Glutamatergic neuron (in vitro differentiated cells): ENCODE results near the gene TXNL4B. TPM values are rescaled to one million over a fixed set of nuclear protein-coding genes. Genes with fewer than 3 reads are reported as not detected.

ENCODE experiments used
- DNase-seq: peaks from one replicate; pipeline ENCODE4 v3.0.0; 2022
- H3K27ac Mint-ChIP-seq: one replicate; pipeline ENCODE4 v1.8.0; 2020; ENCODE audit warnings: mild to moderate bottlenecking, mixed read lengths, inconsistent platforms; ENCODE audit not compliant: unreplicated experiment
- H3K27me3 Mint-ChIP-seq: one replicate; pipeline ENCODE4 v1.8.0; 2020; ENCODE audit warnings: mild to moderate bottlenecking, moderate library complexity, mixed read lengths, inconsistent platforms; ENCODE audit not compliant: unreplicated experiment
- H3K36me3 Mint-ChIP-seq: one replicate; pipeline ENCODE4 v1.8.0; 2020; ENCODE audit warnings: mild to moderate bottlenecking, mixed read lengths, inconsistent platforms; ENCODE audit not compliant: unreplicated experiment
- H3K4me1 Mint-ChIP-seq: one replicate; pipeline ENCODE4 v1.8.0; 2020; ENCODE audit warnings: mild to moderate bottlenecking, low read depth, mixed read lengths, inconsistent platforms; ENCODE audit not compliant: unreplicated experiment
- H3K4me3 Mint-ChIP-seq: one replicate; pipeline ENCODE4 v1.8.0; 2020; ENCODE audit warnings: mild to moderate bottlenecking, mixed read lengths, inconsistent platforms; ENCODE audit not compliant: unreplicated experiment
- H3K9me3 Mint-ChIP-seq: one replicate; pipeline ENCODE4 v1.8.0; 2020; ENCODE audit warnings: mild to moderate bottlenecking, moderate library complexity, mixed read lengths, inconsistent platforms; ENCODE audit not compliant: unreplicated experiment
- total RNA-seq: library from RNA; stranded (reverse); fragmentation: NEBNext Ultra II Directional; extraction: Animal tissue kit (Norgen Biotek cat#: 25700); gene quantifications from one replicate; pipeline ENCODE4 v1.2.1, GENCODE V29; 2021; ENCODE audit not compliant: unreplicated experiment
- TF ChIP-seq, protein P1 (sequence below): fragments of 200-600 bp; sonication (generic); IDR thresholded peaks from one replicate; pipeline ENCODE4 v1.5.0; 2021; ENCODE audit not compliant: partially characterized antibody, unreplicated experiment

TXNL4B gene
- total RNA-seq, 1 donor from 2014 or later, result 7.1 TPM

DNA sequence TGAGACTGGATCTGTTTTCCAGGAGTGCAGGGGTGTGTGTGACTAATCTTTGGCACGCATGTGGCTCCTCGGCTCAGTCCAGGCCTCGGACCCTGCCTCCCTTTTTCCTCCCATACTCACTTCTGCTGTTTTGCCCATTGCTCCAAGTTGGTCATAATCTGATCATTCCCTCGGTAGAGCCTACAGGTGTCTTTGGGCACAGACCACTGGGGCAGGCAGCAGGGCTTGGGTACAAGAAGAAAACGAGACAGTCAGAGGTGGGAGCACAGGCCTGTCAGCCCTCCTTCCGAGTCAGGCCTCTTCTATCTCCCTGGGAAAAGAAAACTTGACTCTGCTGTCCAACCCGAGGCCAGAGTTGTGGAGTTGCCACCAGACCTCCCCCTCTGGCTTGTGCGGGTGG, 30.0 kb upstream of the TXNL4B start:
- no peak overlapping the region for H3K27ac Mint-ChIP-seq
- no peaks in the 10 kb centered on the region for H3K9me3 Mint-ChIP-seq
- H3K4me3 Mint-ChIP-seq, result no peak overlapping the region

DNA sequence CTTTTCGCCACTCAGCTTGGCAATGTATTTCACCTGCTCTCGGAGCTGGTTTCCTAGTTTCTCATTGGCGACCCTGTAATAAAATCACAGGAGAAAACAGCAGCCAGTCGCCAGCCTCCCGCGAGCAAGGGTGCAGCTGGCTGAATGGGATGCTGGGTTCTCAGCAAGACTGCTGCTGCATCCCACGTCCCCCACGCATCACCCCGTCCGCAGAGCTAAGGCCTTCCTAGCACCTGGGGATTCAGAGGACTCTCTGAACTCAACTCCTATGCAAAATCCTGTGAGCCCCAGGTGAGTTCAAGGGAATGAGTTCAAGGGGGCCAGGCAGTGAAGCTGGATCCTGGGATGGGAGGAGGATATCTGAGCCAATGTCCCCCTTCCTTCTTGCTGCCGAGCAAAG, 29.5 kb upstream of the TXNL4B start:
- Mint-ChIP-seq H3K4me1 (peaks cover 1% of the 10 kb centered on the region), H3K27ac (no peak overlapping the region), H3K4me3 (no peak overlapping the region), H3K27me3 (peaks cover 6% of the 10 kb centered on the region), H3K9me3 (no peaks in the 10 kb centered on the region), H3K36me3 (no peaks in the 10 kb centered on the region)
- TF ChIP-seq, protein P1, sequence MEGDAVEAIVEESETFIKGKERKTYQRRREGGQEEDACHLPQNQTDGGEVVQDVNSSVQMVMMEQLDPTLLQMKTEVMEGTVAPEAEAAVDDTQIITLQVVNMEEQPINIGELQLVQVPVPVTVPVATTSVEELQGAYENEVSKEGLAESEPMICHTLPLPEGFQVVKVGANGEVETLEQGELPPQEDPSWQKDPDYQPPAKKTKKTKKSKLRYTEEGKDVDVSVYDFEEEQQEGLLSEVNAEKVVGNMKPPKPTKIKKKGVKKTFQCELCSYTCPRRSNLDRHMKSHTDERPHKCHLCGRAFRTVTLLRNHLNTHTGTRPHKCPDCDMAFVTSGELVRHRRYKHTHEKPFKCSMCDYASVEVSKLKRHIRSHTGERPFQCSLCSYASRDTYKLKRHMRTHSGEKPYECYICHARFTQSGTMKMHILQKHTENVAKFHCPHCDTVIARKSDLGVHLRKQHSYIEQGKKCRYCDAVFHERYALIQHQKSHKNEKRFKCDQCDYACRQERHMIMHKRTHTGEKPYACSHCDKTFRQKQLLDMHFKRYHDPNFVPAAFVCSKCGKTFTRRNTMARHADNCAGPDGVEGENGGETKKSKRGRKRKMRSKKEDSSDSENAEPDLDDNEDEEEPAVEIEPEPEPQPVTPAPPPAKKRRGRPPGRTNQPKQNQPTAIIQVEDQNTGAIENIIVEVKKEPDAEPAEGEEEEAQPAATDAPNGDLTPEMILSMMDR, result no peak
- DNase-seq, result no peak

More for the DNA sequence above, 30.0 kb upstream of the TXNL4B start:
- TF ChIP-seq, protein P1, result no peak
- Mint-ChIP-seq H3K36me3 (no peaks in the 10 kb centered on the region), H3K27me3 (peaks cover 6% of the 10 kb centered on the region), H3K4me1 (peaks cover 1% of the 10 kb centered on the region)
- DNase-seq, result no peak

DNA sequence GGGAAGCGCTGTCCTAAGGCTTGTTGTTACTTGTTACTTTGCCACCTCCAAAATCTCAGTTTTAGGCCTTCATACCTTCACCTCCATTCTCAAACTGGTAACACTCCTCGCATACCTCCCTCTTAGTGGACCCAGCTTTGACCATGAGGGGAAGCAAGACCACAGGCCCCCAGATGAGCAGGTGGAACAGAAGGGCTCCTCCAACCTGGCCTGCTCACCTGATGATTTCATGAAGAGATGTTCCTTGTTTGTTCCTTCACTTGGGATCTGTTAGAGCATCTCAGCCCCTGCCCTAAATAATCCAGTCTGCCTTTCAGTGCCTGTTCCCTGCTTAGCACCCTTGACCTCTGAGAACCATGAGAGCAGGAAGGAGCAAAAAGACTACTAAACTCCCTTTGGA, 28.9 kb upstream of the TXNL4B start:
- H3K27me3 Mint-ChIP-seq, result peaks cover 6% of the 10 kb centered on the region
- H3K4me1 Mint-ChIP-seq, result peaks cover 1% of the 10 kb centered on the region
- TF ChIP-seq, protein P1, result no peak
- no peak overlapping the region for H3K27ac Mint-ChIP-seq
- no peak overlapping the region for H3K4me3 Mint-ChIP-seq
- H3K36me3 Mint-ChIP-seq, result no peaks in the 10 kb centered on the region
- H3K9me3 Mint-ChIP-seq, result no peaks in the 10 kb centered on the region
- no peak for DNase-seq

DNA sequence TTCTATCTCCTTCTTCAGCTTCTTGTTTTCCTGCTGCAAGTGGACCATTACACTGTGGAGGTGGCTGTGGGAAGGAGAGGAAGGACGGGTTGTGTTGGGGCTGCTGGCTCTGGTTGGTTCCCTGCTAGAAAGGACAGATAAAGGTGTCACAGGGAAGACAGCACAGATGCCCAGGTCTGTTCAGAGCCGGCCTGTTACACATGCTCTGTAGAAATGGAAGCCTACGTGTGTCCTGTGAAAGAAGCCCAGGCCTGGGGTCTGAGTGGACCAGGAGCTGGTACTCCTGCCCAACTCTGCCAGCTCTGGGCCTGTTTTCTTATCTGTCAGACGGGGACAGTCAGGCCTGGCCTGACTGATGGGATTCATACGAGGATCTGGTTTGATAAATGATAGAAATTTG, 26.6 kb upstream of the TXNL4B start:
- DNase-seq, result no peak
- Mint-ChIP-seq H3K4me3 (no peak overlapping the region), H3K36me3 (no peaks in the 10 kb centered on the region), H3K27me3 (peaks cover 2% of the 10 kb centered on the region), H3K27ac (no peak overlapping the region), H3K4me1 (no peaks in the 10 kb centered on the region), H3K9me3 (no peaks in the 10 kb centered on the region)
- TF ChIP-seq, protein P1, result no peak

DNA sequence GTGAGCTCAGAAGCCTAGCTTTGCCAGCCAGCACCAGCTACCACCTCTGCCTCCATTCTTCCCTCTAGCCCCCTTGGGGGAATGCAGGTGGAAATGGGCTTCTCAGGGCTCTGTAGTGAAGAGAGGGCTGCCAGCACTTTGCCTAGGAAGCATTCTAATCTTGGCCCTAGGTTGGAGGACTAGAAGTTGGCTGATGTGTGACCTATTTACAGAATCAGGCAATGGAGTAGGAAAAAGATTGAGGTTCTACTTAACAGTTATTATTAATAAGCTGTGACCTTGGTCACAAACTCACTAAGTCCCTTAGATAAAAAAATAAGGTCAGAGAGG, 20.2 kb upstream of the TXNL4B start:
- H3K9me3 Mint-ChIP-seq, result peaks cover 3% of the 10 kb centered on the region
- no peak overlapping the region for H3K27ac Mint-ChIP-seq
- H3K36me3 Mint-ChIP-seq, result peaks cover 5% of the 10 kb centered on the region

More for the DNA sequence above, 20.2 kb upstream of the TXNL4B start:
- Mint-ChIP-seq H3K27me3 (no peaks in the 10 kb centered on the region), H3K4me1 (no peaks in the 10 kb centered on the region), H3K4me3 (no peak overlapping the region)
- no peak for DNase-seq
- TF ChIP-seq, protein P1, result no peak
